CD8-positive, alpha-beta memory T cell (primary cell): ENCODE measurements around the gene UHMK1. TPM values are rescaled to one million over a fixed set of nuclear protein-coding genes. Genes with fewer than 3 reads are reported as not detected.
A peak's percentile ranks its signal among the peaks of the same experiment; 100 is the strongest.

Experiments used
- CTCF ChIA-PET: fragments of 350-600 bp; sonication (Branson Sonifier 250); formaldehyde crosslinking; loops from one replicate; lab custom pipeline; 2021; ENCODE audit warnings: antibody characterized with exemption; lab: Charles Lee
- POLR2A ChIA-PET: fragments of 350-600 bp; sonication (Branson Sonifier 250); formaldehyde crosslinking; loops from one replicate; lab custom pipeline; 2021; ENCODE audit warnings: antibody characterized with exemption; lab: Charles Lee
- DNase-seq, 5 donors: peaks; one replicate each; pipeline versions ENCODE4 v3.0.0 to v3.0.0-alpha.2; 2020 to 2022; ENCODE audit warnings: mixed read lengths in 1 of 5
- H3K27ac ChIP-seq: one replicate; pipeline ENCODE4 v1.7.0; 2013; ENCODE audit warnings: low read depth, mild to moderate bottlenecking, low read length, moderate library complexity
- H3K27me3 ChIP-seq: 2 replicates; pipeline ENCODE4 v1.7.0; 2013; ENCODE audit warnings: low read length, mild to moderate bottlenecking; ENCODE audit not compliant: insufficient read depth, poor library complexity, severe bottlenecking
- H3K36me3 ChIP-seq: 2 replicates; pipeline ENCODE4 v1.7.0; 2013; ENCODE audit warnings: mild to moderate bottlenecking, low read length, moderate library complexity; ENCODE audit not compliant: insufficient read depth
- H3K4me1 ChIP-seq: 2 replicates; pipeline ENCODE4 v1.7.0; 2013; ENCODE audit warnings: mild to moderate bottlenecking, low read length, moderate library complexity; ENCODE audit not compliant: insufficient read depth
- H3K4me3 ChIP-seq: 2 replicates; pipeline ENCODE4 v1.7.0; 2013; ENCODE audit warnings: mild to moderate bottlenecking, low read length
- H3K9me3 ChIP-seq: 2 replicates; pipeline ENCODE4 v1.7.0; 2013; ENCODE audit warnings: mild to moderate bottlenecking, low read length
- H3K27ac Mint-ChIP-seq, 8 donors: one replicate each; pipeline ENCODE4 v1.8.0; 2020 to 2021; ENCODE audit warnings: mixed read lengths in 8 of 8, mild to moderate bottlenecking in 6 of 8, inconsistent platforms in 3 of 8, moderate library complexity in 3 of 8
- H3K27me3 Mint-ChIP-seq, 2 donors: one replicate each; pipeline ENCODE4 v1.8.0; 2020 to 2021; ENCODE audit warnings: mixed read lengths in 2 of 2, mild to moderate bottlenecking in 1 of 2, moderate library complexity in 1 of 2
- H3K36me3 Mint-ChIP-seq, 3 donors: one replicate each; pipeline ENCODE4 v1.8.0; 2020 to 2021; ENCODE audit warnings: mixed read lengths in 3 of 3, inconsistent platforms in 1 of 3, mild to moderate bottlenecking in 1 of 3
- H3K4me1 Mint-ChIP-seq, 3 donors: one replicate each; pipeline ENCODE4 v1.8.0; 2020 to 2021; ENCODE audit warnings: mixed read lengths in 3 of 3, inconsistent platforms in 1 of 3, mild to moderate bottlenecking in 1 of 3
- H3K4me3 Mint-ChIP-seq, 7 donors: one replicate each; pipeline ENCODE4 v1.8.0; 2020 to 2021; ENCODE audit warnings: mixed read lengths in 7 of 7, mild to moderate bottlenecking in 6 of 7, moderate library complexity in 4 of 7, inconsistent platforms in 2 of 7
- H3K9me3 Mint-ChIP-seq, 5 donors: one replicate each; pipeline ENCODE4 v1.8.0; 2020 to 2022; ENCODE audit warnings: mixed read lengths in 5 of 5, mild to moderate bottlenecking in 3 of 5, moderate library complexity in 2 of 5, inconsistent platforms in 1 of 5
- polyA plus RNA-seq: library from polyadenylated mRNA; unstranded; fragments of 300-500 nt; fragmentation: Illumina TruSeq; gene quantifications from one replicate; pipeline ENCODE4 v1.2.3, GENCODE V29; 2021
- total RNA-seq, 2 experiments: library from RNA; stranded (reverse); gene quantifications; one replicate each; pipeline ENCODE4 v1.2.3, GENCODE V29; 2021

UHMK1 gene
- total and polyA plus RNA-seq, 3 experiments from 2014 or later: 54.3 to 67.9 (median 67.7) TPM

DNA sequence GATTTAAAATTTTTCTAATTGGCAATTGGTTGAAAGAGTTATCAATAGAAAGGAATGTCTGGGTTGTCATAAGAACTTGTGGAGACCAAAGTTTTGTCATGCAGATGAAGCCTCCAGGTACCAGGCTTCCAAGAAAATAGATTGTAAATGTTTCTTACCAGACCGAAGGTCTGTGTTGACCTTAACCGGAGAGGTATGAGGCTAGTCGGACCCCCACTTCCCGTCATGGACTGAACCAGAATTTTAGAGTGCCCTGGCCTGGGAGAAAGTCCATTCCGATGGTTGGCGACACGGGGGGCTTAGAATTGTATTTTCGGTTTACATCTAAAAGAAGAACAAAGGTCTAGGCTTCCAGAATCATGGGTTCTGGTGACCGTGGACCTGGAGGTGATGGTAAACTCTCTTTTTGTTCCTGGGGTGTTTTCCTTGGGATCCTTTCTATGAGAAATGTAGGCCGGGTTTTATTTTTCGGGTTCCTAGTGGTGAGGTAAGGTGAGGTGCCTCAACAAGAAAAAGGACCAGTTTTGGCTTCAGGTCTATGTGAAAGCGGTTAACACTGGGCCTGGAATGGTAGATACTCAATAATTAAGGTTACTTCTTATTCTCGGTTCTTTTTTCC, 405 bp upstream of the UHMK1 start:
- Histone ChIP-seq H3K4me3 (peak overlapping the region; percentile 67), H3K9me3 (no peaks in the 10 kb centered on the region), H3K36me3 (peaks cover 2% of the 10 kb centered on the region), H3K27me3 (no peaks in the 10 kb centered on the region), H3K4me1 (peaks cover 27% of the 10 kb centered on the region), H3K27ac (peak overlapping the region; percentile 93)
- H3K36me3 Mint-ChIP-seq: peaks cover 0 to 32% (median 6%) of the 10 kb centered on the region in 3 donors
- H3K4me1 Mint-ChIP-seq: peaks cover 36 to 44% (median 39%) of the 10 kb centered on the region in 3 donors
- peaks cover 2 to 3% of the 10 kb centered on the region in 2 donors for H3K27me3 Mint-ChIP-seq
- no peaks in the 10 kb centered on the region for H3K9me3 Mint-ChIP-seq
- DNase-seq: no peak
- CTCF ChIA-PET: no interaction called here
- H3K27ac Mint-ChIP-seq: peak overlapping the region; percentile 85 to 99 (median 96)
- POLR2A ChIA-PET: no interaction called here
- H3K4me3 Mint-ChIP-seq: peak overlapping the region; percentile 88 to 96 (median 91)

DNA sequence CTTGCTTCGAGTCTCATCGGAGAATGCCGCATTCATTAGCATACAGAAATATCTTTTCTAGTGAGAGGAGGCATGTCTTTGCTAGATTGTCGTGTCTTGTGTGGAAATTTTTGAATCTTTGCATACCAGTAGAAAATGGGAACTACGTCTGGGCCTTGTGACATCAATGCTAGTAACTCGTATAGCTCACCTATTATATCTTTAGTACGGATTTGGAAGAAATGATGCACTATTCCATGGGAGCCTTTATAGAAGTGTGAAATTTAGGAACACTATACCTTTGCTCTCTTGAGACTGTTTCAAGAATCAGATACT, 835 bp downstream of the UHMK1 start:
- POLR2A ChIA-PET: no interaction called here
- Mint-ChIP-seq H3K36me3 (peaks cover 0 to 45% (median 9%) of the 10 kb centered on the region in 3 donors), H3K4me1 (peaks cover 42 to 48% (median 43%) of the 10 kb centered on the region in 3 donors), H3K9me3 (no peaks in the 10 kb centered on the region), H3K27me3 (peaks cover 0 to 3% of the 10 kb centered on the region in 2 donors), H3K4me3 (peak overlapping the region; percentile 88 to 96 (median 91)), H3K27ac (peak overlapping the region; percentile 85 to 98 (median 94))
- DNase-seq: no peak
- H3K4me3 ChIP-seq: peak overlapping the region; percentile 67
- peaks cover 13% of the 10 kb centered on the region for H3K36me3 ChIP-seq
- peak overlapping the region; percentile 93 for H3K27ac ChIP-seq
- no peaks in the 10 kb centered on the region for H3K9me3 ChIP-seq
- peaks cover 27% of the 10 kb centered on the region for H3K4me1 ChIP-seq
- no peaks in the 10 kb centered on the region for H3K27me3 ChIP-seq
- CTCF ChIA-PET: interaction anchor here (0.7 kb wide), 1 partner anchor 13 kb away, joined by 3 read pairs; no protein-coding TSS in a partner anchor

DNA sequence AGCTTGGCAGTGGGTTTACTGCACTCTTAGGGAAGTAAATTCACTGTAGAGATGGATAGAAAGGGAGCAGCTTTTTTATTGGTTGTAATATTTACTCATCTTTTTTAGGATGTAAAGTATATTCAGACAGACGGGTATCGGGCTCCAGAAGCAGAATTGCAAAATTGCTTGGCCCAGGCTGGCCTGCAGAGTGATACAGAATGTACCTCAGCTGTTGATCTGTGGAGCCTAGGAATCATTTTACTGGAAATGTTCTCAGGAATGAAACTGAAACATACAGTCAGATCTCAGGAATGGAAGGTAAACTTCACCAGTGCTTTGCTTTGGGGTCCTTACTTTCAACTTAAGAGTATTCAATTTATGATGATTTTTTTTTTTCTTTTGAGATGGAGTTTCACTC, 3.2 kb downstream of the UHMK1 start:
- H3K4me3 Mint-ChIP-seq: peak overlapping the region in 1 of 7 donors; percentile 74
- Histone ChIP-seq H3K9me3 (no peaks in the 10 kb centered on the region), H3K27me3 (no peaks in the 10 kb centered on the region), H3K36me3 (peaks cover 23% of the 10 kb centered on the region), H3K27ac (no peak overlapping the region), H3K4me1 (peaks cover 27% of the 10 kb centered on the region), H3K4me3 (no peak overlapping the region)
- peaks cover 0 to 3% of the 10 kb centered on the region in 2 donors for H3K27me3 Mint-ChIP-seq
- H3K9me3 Mint-ChIP-seq: no peaks in the 10 kb centered on the region
- POLR2A ChIA-PET: no interaction called here
- CTCF ChIA-PET: no interaction called here
- peaks cover 0 to 63% (median 9%) of the 10 kb centered on the region in 3 donors for H3K36me3 Mint-ChIP-seq
- no peak overlapping the region for H3K27ac Mint-ChIP-seq
- no peak for DNase-seq
- H3K4me1 Mint-ChIP-seq: peaks cover 43 to 48% (median 44%) of the 10 kb centered on the region in 3 donors

DNA sequence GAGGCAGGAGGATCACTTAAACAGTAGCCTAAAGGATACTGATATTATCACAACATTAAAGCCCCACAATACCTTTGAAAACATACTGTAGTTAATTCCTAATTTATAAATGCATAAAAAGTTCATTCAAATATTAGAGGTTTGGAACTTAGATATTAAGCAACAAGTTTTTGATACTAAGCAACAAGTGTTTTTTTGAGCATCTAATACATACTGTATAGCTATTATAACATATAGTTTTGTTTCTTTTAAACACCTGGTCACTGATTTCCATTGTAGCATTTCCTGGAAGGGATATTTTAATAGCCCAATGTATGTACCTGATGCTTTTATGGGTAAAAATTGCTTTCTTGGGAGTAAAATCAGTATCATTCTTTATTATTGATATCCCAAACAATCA, 4.5 kb downstream of the UHMK1 start:
- H3K27me3 ChIP-seq: no peaks in the 10 kb centered on the region
- H3K4me1 ChIP-seq: peaks cover 24% of the 10 kb centered on the region
- H3K4me1 Mint-ChIP-seq: peaks cover 38 to 50% (median 41%) of the 10 kb centered on the region in 3 donors
- DNase-seq: no peak
- H3K36me3 Mint-ChIP-seq: peaks cover 0 to 75% (median 9%) of the 10 kb centered on the region in 3 donors
- H3K9me3 ChIP-seq: no peaks in the 10 kb centered on the region
- H3K4me3 Mint-ChIP-seq: no peak overlapping the region
- H3K27ac ChIP-seq: no peak overlapping the region
- H3K27ac Mint-ChIP-seq: peak overlapping the region in 2 of 8 donors; percentile 36 to 46
- POLR2A ChIA-PET: no interaction called here
- H3K36me3 ChIP-seq: peaks cover 31% of the 10 kb centered on the region
- no peaks in the 10 kb centered on the region for H3K9me3 Mint-ChIP-seq
- no peaks in the 10 kb centered on the region for H3K27me3 Mint-ChIP-seq
- H3K4me3 ChIP-seq: no peak overlapping the region
- CTCF ChIA-PET: no interaction called here

DNA sequence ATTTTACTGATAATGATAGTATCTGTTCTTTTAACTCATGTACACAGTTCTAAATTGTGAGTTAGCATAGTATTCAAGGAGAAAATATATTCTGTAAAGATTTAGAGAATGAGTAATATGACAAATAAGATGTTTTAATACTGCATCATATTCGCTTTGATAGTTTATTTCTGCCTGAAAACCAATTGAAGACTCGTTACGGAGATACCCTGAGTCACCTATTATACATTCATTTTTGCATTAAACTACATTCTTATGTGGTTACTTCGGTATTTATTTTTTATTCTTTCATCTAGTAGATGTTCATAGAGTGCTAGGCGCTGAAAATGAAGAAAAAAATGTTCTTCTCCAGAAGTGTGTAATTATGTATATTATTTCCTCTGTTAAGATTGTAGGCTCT, 5.3 kb downstream of the UHMK1 start:
- no peaks in the 10 kb centered on the region for H3K9me3 Mint-ChIP-seq
- Histone ChIP-seq H3K9me3 (no peaks in the 10 kb centered on the region), H3K4me1 (peaks cover 19% of the 10 kb centered on the region), H3K36me3 (peaks cover 31% of the 10 kb centered on the region), H3K27me3 (no peaks in the 10 kb centered on the region), H3K4me3 (no peak overlapping the region), H3K27ac (no peak overlapping the region)
- peaks cover 0 to 77% (median 9%) of the 10 kb centered on the region in 3 donors for H3K36me3 Mint-ChIP-seq
- CTCF ChIA-PET: no interaction called here
- H3K27me3 Mint-ChIP-seq: no peaks in the 10 kb centered on the region
- H3K4me1 Mint-ChIP-seq: peaks cover 32 to 44% (median 38%) of the 10 kb centered on the region in 3 donors
- DNase-seq: no peak
- peak overlapping the region in 2 of 8 donors; percentile 6 to 46 for H3K27ac Mint-ChIP-seq
- POLR2A ChIA-PET: no interaction called here
- H3K4me3 Mint-ChIP-seq: no peak overlapping the region

DNA sequence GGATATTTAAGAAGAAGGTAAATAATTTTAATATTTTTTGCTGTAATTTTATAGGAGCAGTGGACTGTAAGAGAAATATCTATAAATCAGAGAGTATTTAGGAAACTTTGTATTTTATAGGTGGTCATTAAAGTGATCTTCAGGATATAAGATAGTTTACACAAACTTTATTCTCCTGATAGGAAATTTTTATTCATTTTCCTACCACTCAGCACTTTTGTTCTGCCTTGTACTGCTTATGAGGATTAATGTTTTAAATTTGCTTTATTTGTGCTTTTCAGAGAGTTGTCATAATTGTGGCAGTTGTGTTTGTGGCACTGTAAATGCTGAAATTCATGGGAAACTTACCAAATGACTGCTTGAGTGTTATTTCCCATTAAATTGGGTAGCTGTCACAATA, 29.7 kb downstream of the UHMK1 start:
- H3K36me3 Mint-ChIP-seq: peaks cover 7 to 62% (median 22%) of the 10 kb centered on the region in 3 donors
- no peak for DNase-seq
- H3K9me3 Mint-ChIP-seq: no peaks in the 10 kb centered on the region
- ChIA-PET CTCF (no interaction called here), POLR2A (no interaction called here)
- no peak overlapping the region for H3K4me3 Mint-ChIP-seq
- Histone ChIP-seq H3K4me1 (no peaks in the 10 kb centered on the region), H3K36me3 (peaks cover 30% of the 10 kb centered on the region), H3K27ac (no peak overlapping the region), H3K4me3 (no peak overlapping the region), H3K27me3 (no peaks in the 10 kb centered on the region), H3K9me3 (no peaks in the 10 kb centered on the region)
- no peaks in the 10 kb centered on the region for H3K27me3 Mint-ChIP-seq
- H3K27ac Mint-ChIP-seq: no peak overlapping the region
- peaks cover 3 to 8% (median 7%) of the 10 kb centered on the region in 3 donors for H3K4me1 Mint-ChIP-seq

DNA sequence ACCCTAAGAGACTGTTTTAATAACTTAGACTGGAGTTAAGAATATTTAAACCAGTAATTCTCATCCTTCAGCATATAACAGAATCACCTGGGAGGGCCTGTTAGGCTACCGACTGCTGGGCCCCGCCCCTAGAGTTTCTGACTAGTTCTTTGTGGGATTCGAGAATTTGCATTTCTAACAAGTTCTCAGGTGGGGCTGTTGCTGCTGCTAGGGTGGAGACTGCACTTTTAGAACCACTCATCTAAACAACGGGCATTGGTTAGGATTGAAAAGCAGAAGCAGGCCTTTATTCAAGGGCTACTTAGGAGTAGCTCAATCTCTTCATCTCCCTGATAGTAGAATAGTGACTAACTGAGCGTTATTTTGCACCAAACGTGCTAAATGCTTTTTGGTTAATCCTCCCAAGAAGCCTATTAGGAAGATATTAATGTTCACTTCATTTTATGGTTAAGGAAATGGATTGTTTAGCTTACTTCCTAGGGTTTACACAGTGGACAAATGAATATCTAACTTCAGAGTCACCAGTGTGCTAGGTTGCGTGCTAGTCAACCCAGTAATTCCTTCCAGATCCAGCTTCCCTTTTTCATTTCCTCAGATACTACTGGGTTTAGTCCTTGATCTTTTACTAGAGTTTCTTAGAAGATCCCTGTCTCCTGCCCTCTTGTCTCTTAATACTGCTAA, 32.8 kb downstream of the UHMK1 start:
- H3K9me3 Mint-ChIP-seq: no peaks in the 10 kb centered on the region
- H3K27me3 Mint-ChIP-seq: no peaks in the 10 kb centered on the region
- Histone ChIP-seq H3K4me3 (no peak overlapping the region), H3K4me1 (no peaks in the 10 kb centered on the region), H3K36me3 (peaks cover 6% of the 10 kb centered on the region), H3K27me3 (no peaks in the 10 kb centered on the region), H3K9me3 (no peaks in the 10 kb centered on the region), H3K27ac (no peak overlapping the region)
- no peak overlapping the region for H3K27ac Mint-ChIP-seq
- H3K36me3 Mint-ChIP-seq: peaks cover 3 to 32% (median 17%) of the 10 kb centered on the region in 3 donors
- H3K4me3 Mint-ChIP-seq: no peak overlapping the region
- POLR2A ChIA-PET: no interaction called here
- H3K4me1 Mint-ChIP-seq: peaks cover 0 to 7% (median 0%) of the 10 kb centered on the region in 3 donors
- no peak for DNase-seq
- CTCF ChIA-PET: no interaction called here

DNA sequence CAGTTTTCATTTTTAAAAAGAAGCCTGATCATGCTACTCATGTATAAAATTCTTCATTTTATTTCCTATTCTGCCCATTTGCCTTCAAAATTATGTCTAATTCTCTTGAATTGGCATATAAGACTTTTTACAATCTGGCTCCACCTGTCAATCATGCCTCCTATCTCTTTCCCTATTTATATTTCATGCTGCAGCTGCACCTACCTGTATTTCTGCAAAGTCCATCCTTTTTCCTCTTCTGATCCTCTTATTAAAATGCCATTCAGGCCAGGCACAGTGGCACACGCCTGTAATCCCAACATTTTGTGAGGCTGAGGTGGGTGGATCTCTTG, 33.3 kb downstream of the UHMK1 start:
- H3K4me1 Mint-ChIP-seq: peaks cover 0 to 7% (median 0%) of the 10 kb centered on the region in 3 donors

More for the DNA sequence above, 33.3 kb downstream of the UHMK1 start:
- peaks cover 4% of the 10 kb centered on the region for H3K36me3 ChIP-seq
- H3K27me3 ChIP-seq: no peaks in the 10 kb centered on the region
- Mint-ChIP-seq H3K9me3 (no peaks in the 10 kb centered on the region), H3K27ac (no peak overlapping the region), H3K4me3 (no peak overlapping the region), H3K27me3 (no peaks in the 10 kb centered on the region), H3K36me3 (peaks cover 3 to 28% (median 17%) of the 10 kb centered on the region in 3 donors)
- H3K4me3 ChIP-seq: no peak overlapping the region
- DNase-seq: no peak
- H3K27ac ChIP-seq: no peak overlapping the region
- ChIA-PET CTCF (no interaction called here), POLR2A (no interaction called here)
- H3K9me3 ChIP-seq: no peaks in the 10 kb centered on the region
- H3K4me1 ChIP-seq: no peaks in the 10 kb centered on the region
